OCI-LY7 (cell line): ENCODE measurements around the gene KDM1B. TPM values are rescaled to one million over a fixed set of nuclear protein-coding genes. Genes with fewer than 3 reads are reported as not detected.

Experiments used
- BruUV-seq: library from RNA; stranded (reverse); fragments of 400-500 nt; replicated peaks from 2 replicates; lab custom pipeline; 2021; lab: Mats Ljungman, UMichigan
- CTCF ChIA-PET: fragments of 300-600 bp; sonication (Branson Sonifier 250); formaldehyde crosslinking; loops from one replicate; lab custom pipeline; 2022; ENCODE audit warnings: antibody characterized with exemption; ENCODE audit not compliant: unreplicated experiment; lab: Charles Lee
- POLR2A ChIA-PET: fragments of 300-600 bp; sonication (Branson Sonifier 250); formaldehyde crosslinking; loops from one replicate; lab custom pipeline; 2022; ENCODE audit warnings: antibody characterized with exemption; lab: Charles Lee
- DNase-seq: peaks from one replicate; pipeline ENCODE4 v3.0.0-alpha.2; 2015; ENCODE audit warnings: low spot score
- H2AFZ ChIP-seq: fragments of 200-600 bp; sonication (generic), shearing (Covaris generic); 2 replicates; pipeline ENCODE4 v1.6.1; 2014; ENCODE audit warnings: mild to moderate bottlenecking, antibody characterized with exemption, low read length, moderate library complexity
- H3K27ac ChIP-seq: fragments of 200-600 bp; sonication (generic); 2 replicates; pipeline ENCODE4 v1.5.1; 2014; ENCODE audit warnings: mixed run types, low read depth, mild to moderate bottlenecking, moderate library complexity, low read length, inconsistent platforms; ENCODE audit not compliant: poor library complexity, severe bottlenecking
- H3K36me3 ChIP-seq: fragments of 200-600 bp; sonication (generic); 2 replicates; pipeline ENCODE4 v1.6.1; 2014; ENCODE audit warnings: mild to moderate bottlenecking, antibody characterized with exemption, low read length, moderate library complexity, mixed read lengths; ENCODE audit not compliant: insufficient read depth
- H3K4me1 ChIP-seq: fragments of 200-600 bp; sonication (generic); 2 replicates; pipeline ENCODE4 v1.5.1; 2014; ENCODE audit warnings: mild to moderate bottlenecking, low read length; ENCODE audit not compliant: insufficient read depth, poor library complexity, severe bottlenecking
- H3K4me2 ChIP-seq: fragments of 200-600 bp; sonication (generic); 2 replicates; pipeline ENCODE4 v1.6.1; 2014; ENCODE audit warnings: mild to moderate bottlenecking, low read length
- H3K4me3 ChIP-seq: fragments of 200-600 bp; sonication (generic); 2 replicates; pipeline ENCODE4 v1.5.1; 2014; ENCODE audit warnings: mild to moderate bottlenecking, low read depth, low read length; ENCODE audit not compliant: poor library complexity, severe bottlenecking
- H3K79me2 ChIP-seq: fragments of 200-600 bp; sonication (generic); 2 replicates; pipeline ENCODE4 v1.6.1; 2016; ENCODE audit warnings: low read depth, mild to moderate bottlenecking, low read length, moderate library complexity, mixed read lengths; ENCODE audit not compliant: insufficient read depth
- H3K9me2 ChIP-seq: fragments of 200-600 bp; sonication (generic); 2 replicates; pipeline ENCODE4 v1.6.1; 2016; ENCODE audit warnings: mild to moderate bottlenecking, low read length, mixed read lengths; ENCODE audit not compliant: insufficient read depth
- H3K9me3 ChIP-seq: fragments of 200-600 bp; sonication (generic); 2 replicates; pipeline ENCODE4 v1.6.1; 2014; ENCODE audit warnings: mild to moderate bottlenecking, mixed run types, low read length, mixed read lengths
- H4K20me1 ChIP-seq: fragments of 200-600 bp; sonication (generic); 2 replicates; pipeline ENCODE4 v1.6.1; 2014; ENCODE audit warnings: mild to moderate bottlenecking, antibody characterized with exemption, low read length, moderate library complexity, mixed read lengths; ENCODE audit not compliant: insufficient read depth
- CTCF ChIP-seq: fragments of 200-600 bp; sonication (generic); conservative IDR thresholded peaks from 2 replicates; pipeline ENCODE4 v1.5.1; 2014; ENCODE audit warnings: mild to moderate bottlenecking, antibody characterized with exemption, low read length, moderate library complexity, mixed read lengths
- EZH2phosphoT487 ChIP-seq: fragments of 200-600 bp; sonication (generic); IDR thresholded peaks from 2 replicates; pipeline ENCODE4 v1.6.1; 2018; ENCODE audit warnings: low read depth, borderline replicate concordance, mild to moderate bottlenecking, mixed run types, antibody characterized with exemption, low read length, moderate library complexity, mixed read lengths
- intact Hi-C: fragments of 100-400 bp; cut with micrococcal nuclease; formaldehyde crosslinking; loops from one replicate; pipeline ENCODE4 v1.10.0; 2022; ENCODE audit not compliant: unreplicated experiment
- total RNA-seq, 2 experiments: library from RNA; depleted of rRNA in 1 of 2; stranded (reverse); fragments of >200 nt in 1 of 2; shearing (Covaris generic) in 1 of 2; gene quantifications; 2 replicates each; pipeline ENCODE4 v1.2.3, GENCODE V29; 2014 to 2022

KDM1B gene
- total RNA-seq, 2 experiments from 2014 or later = 37.6 to 56.4 TPM

GRCh38 chr6:18141805-18142590 lies 13.2 kb upstream of the KDM1B start:
- Histone ChIP-seq H3K4me2 (no peak overlapping the region), H3K36me3 (peaks cover 42% of the 10 kb centered on the region), H3K4me3 (no peak overlapping the region), H3K9me3 (no peaks in the 10 kb centered on the region), H2AFZ (no peak overlapping the region), H3K4me1 (no peaks in the 10 kb centered on the region), H4K20me1 (no peaks in the 10 kb centered on the region), H3K9me2 (no peaks in the 10 kb centered on the region), H3K27ac (no peak overlapping the region), H3K79me2 (no peaks in the 10 kb centered on the region)
- TF ChIP-seq CTCF = no peak
- no peak for TF ChIP-seq EZH2phosphoT487
- intact Hi-C loops = no loop called here
- ChIA-PET POLR2A (interaction anchor here (0.6 to 1.3 kb wide), 2 partner anchors 9 to 14 kb away, joined by 3 to 5 read pairs; no protein-coding TSS in a partner anchor), CTCF (no interaction called here)
- no TSS peak for BruUV-seq
- DNase-seq = no peak

- H3K79me2 ChIP-seq = no peaks in the 10 kb centered on the region
- H3K4me1 ChIP-seq = no peaks in the 10 kb centered on the region
- H3K4me2 ChIP-seq = no peak overlapping the region
- no peak for DNase-seq
- ChIA-PET CTCF (no interaction called here), POLR2A (interaction anchor here (1.3 kb wide), 1 partner anchor 8 kb away, joined by 5 read pairs; no protein-coding TSS in a partner anchor)
- intact Hi-C loops = no loop called here
- peaks cover 42% of the 10 kb centered on the region for H3K36me3 ChIP-seq
- H3K9me3 ChIP-seq = no peaks in the 10 kb centered on the region
- no peak overlapping the region for H2AFZ ChIP-seq
- H4K20me1 ChIP-seq = no peaks in the 10 kb centered on the region
- H3K27ac ChIP-seq = no peak overlapping the region
- H3K9me2 ChIP-seq = no peaks in the 10 kb centered on the region
- TF ChIP-seq EZH2phosphoT487 (no peak), CTCF (no peak)
- BruUV-seq = no TSS peak
- H3K4me3 ChIP-seq = no peak overlapping the region
These were observed 12.7 kb upstream of the KDM1B start for GRCh38 chr6:18142591-18142861.

DNA sequence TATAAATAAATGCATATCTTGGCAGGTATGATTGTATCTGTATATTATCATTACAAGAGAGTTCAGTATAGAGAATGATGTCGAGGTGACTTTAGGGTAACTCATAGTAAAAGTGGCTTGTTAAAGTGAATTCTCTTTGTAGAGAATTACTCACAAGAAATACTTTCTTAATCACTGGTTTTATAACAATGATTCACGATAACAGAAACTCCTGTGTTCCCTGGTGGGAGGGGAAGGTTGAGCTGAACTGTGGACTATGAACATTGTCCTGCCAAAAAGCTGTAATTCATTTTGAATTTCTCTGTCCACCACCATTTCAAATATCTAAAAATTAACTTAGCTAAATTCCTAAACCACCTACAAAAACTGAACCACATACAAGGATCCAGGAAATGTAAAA lies 8.1 kb upstream of the KDM1B start:
- Histone ChIP-seq H3K27ac (no peak overlapping the region), H3K4me3 (no peak overlapping the region), H2AFZ (no peak overlapping the region), H3K79me2 (no peaks in the 10 kb centered on the region), H3K9me3 (no peaks in the 10 kb centered on the region), H3K9me2 (no peaks in the 10 kb centered on the region), H3K36me3 (peaks cover 21% of the 10 kb centered on the region), H3K4me2 (no peak overlapping the region), H4K20me1 (no peaks in the 10 kb centered on the region), H3K4me1 (no peaks in the 10 kb centered on the region)
- TF ChIP-seq CTCF = no peak
- no peak for TF ChIP-seq EZH2phosphoT487
- DNase-seq = no peak
- intact Hi-C loops = no loop called here
- CTCF ChIA-PET = no interaction called here
- POLR2A ChIA-PET = interaction anchor here (0.7 kb wide), 1 partner anchor 340 kb away, joined by 3 read pairs; no protein-coding TSS in a partner anchor
- BruUV-seq = no TSS peak
